Heart left ventricle (tissue), 16 donors: ENCODE measurements around the gene PRRT2. TPM values are rescaled to one million over a fixed set of nuclear protein-coding genes. Genes with fewer than 3 reads are reported as not detected.

ENCODE experiments used
- ATAC-seq, 4 donors: fragments of 200-7000 bp; cut with Tn5 transposase; one replicate each; pipeline ENCODE4 v1.9.1; 2020 to 2022; ENCODE audit warnings: moderate library complexity in 4 of 4, mild to moderate bottlenecking in 3 of 4, moderate number of reproducible peaks in 1 of 4
- DNase-seq, 5 donors: peaks; one replicate each; pipeline ENCODE4 v3.0.0-alpha.2; 2020
- H3K27ac ChIP-seq, 12 donors: fragments of 200-600 bp; sonication (generic) in 4 of 12; one replicate each; pipeline versions ENCODE4 v1.5.0 to v1.8.0; 2016 to 2022; ENCODE audit warnings: mild to moderate bottlenecking in 2 of 12
- H3K27me3 ChIP-seq, 9 donors: fragments of 200-600 bp; sonication (generic) in 2 of 9; one replicate each; pipeline versions ENCODE4 v1.5.1 to v1.8.0; 2016 to 2022; ENCODE audit warnings: mild to moderate bottlenecking in 3 of 9
- H3K36me3 ChIP-seq, 9 donors: fragments of 200-600 bp; sonication (generic) in 2 of 9; one replicate each; pipeline versions ENCODE4 v1.5.0 to v1.8.0; 2018 to 2022; ENCODE audit warnings: mild to moderate bottlenecking in 2 of 9
- H3K4me1 ChIP-seq, 12 donors: fragments of 200-600 bp; sonication (generic) in 4 of 12; one replicate each; pipeline versions ENCODE4 v1.5.0 to v1.8.0; 2016 to 2022; ENCODE audit warnings: mild to moderate bottlenecking in 3 of 12
- H3K4me3 ChIP-seq, 12 donors: fragments of 200-600 bp; sonication (generic) in 4 of 12; one replicate each; pipeline versions ENCODE4 v1.5.0 to v1.8.0; 2017 to 2022; ENCODE audit warnings: mild to moderate bottlenecking in 9 of 12, moderate library complexity in 4 of 12
- H3K9me3 ChIP-seq, 12 donors: fragments of 200-600 bp; sonication (generic) in 4 of 12; one replicate each; pipeline versions ENCODE4 v1.5.0 to v1.8.0; 2016 to 2022; ENCODE audit warnings: mild to moderate bottlenecking in 1 of 12
- POLR2A ChIP-seq, 2 donors: fragments of 450-650 bp; IDR thresholded peaks; one replicate each; pipeline ENCODE4 v1.6.1; 2017; ENCODE audit warnings: antibody characterized with exemption in 2 of 2, mild to moderate bottlenecking in 2 of 2, moderate library complexity in 2 of 2
- WGBS, 4 donors: extraction: QIAGEN DNeasy Blood & Tissue Kit in 2 of 4; methylation state at CpG; one replicate each; pipeline versions ENCODE4 v1.1.5 to v1.1.7; 2013 to 2018; 5-methylcytosine and 5-hydroxymethylcytosine counted together
- intact Hi-C, 10 donors: fragments of 100-400 bp; cut with DNase I; formaldehyde crosslinking; loops; one replicate each; pipeline versions ENCODE4 v1.11.1 to v1.14.2; 2022
- polyA plus RNA-seq, 2 donors: library from polyadenylated mRNA; stranded (reverse); fragments of 200-250 nt; gene quantifications; one replicate each; pipeline ENCODE4 v1.2.3, GENCODE V29; 2013
- total RNA-seq, 9 donors: library from RNA; depleted of rRNA in 2 of 9; stranded (reverse); fragments of >200 nt in 2 of 9; fragmentation: NEBNext Ultra II Directional in 3 of 9; extraction: Animal tissue kit (Norgen Biotek cat#: 25700) in 3 of 9; gene quantifications; one replicate each; pipeline versions ENCODE4 v1.1.0 to v1.2.4, GENCODE V29; 2016 to 2023
- TF ChIP-seq, protein P1 (sequence below), 12 donors: fragments of 200-600 bp; sonication (generic) in 4 of 12; IDR thresholded peaks; one replicate each; pipeline versions ENCODE4 v1.5.0 to v1.8.0; 2018 to 2022; ENCODE audit warnings: antibody characterized with exemption in 12 of 12, mild to moderate bottlenecking in 5 of 12
- donor health status: ischemic (EF 13 %, LVEDD 7.1; RV severe dilation, severe dysfunction).
- donor health status: healthy with polysubstance abuse.
- donor health status: DM: no; HTN: yes; CAD: no.
- donor health status: DM: no; HTN: no; CAD: no.
- donor health status: ischemic (EF 25% LVEDD 6.9; RV normal size, moderate dysfunction).
- donor health status: ischemic (EF 25% LVEDD 5.7; RV mildly dilated, moderate dysfunction).
- donor health status: healthy.
- donor health status: DM: yes; HTN: yes; CAD: no.
- donor health status: ischemic (EF 35%, LVEDD 5.7; RV mildly dilated, moderate dysfunction).
- donor health status: nonischemic (EF 11% LVEDD 7.7; RV severe dilation, severe dysfunction).
- donor health status: DM: yes; HTN: yes; CAD: no.
- donor health status: PGD.
- donor health status: ischemic (EF 29% LVEDD 5.4; RV normal size, mild dysfunction).
- donor health status: nonischemic (EF 23%, LVEDD 6.1; RV moderate dilation, normal function).

PRRT2 gene
- total and polyA plus RNA-seq, 11 donors = 0.24 to 3.2 (median 1.3) TPM; not detected in 1

DNA sequence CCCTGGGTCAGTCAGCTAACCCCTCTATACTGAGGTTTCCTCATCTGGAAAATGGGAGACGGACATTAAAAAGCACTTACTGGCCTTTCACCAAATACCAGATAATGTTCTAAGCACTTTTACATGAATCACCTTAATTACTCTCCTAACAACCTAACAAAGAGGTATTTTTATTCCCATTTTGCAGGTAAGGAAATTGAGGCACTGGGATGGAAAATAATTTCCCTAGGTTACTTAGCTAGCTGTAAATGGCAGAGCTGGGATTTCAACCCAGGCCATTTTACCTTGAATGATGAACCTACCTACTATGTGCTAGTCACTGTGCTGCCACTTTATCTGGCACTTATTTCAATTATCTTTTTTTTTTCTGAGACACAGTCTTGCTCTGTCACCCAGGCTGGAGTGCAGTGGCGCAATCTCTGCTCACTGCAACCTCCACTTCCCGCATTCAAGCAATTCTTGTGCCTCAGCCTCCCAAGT lies 17.7 kb upstream of the PRRT2 start:
- no peak overlapping the region for H3K4me3 ChIP-seq
- WGBS, 4 donors = 94 to 99% (median 98%) methylated on average over 3 of the region's 3 CpGs

DNA sequence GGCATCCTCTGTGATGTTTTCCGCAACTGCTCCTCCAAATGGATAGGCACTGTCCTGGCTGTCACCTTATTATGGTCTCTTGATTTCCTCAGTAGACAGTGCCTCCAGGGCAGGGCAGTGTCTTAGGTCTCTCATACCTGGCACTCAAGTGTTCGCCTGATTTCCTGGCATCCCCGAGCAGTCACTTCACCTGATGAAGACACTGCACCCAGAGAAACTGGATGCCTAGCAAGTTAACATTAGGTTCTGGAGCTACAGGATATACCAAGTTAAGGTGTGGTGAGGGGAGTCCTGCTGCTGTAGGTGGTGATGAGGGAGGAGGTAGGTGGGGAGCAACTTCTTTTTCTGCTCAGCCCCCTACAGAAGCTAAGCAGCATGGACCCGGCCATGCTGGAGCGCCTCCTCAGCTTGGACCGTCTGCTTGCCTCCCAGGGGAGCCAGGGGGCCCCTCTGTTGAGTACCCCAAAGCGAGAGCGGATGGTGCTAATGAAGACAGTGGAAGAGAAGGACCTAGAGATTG lies 9.5 kb upstream of the PRRT2 start:
- intact Hi-C loops = loop anchor here in 1 of 10 donors (10.0 kb wide), 1 partner anchor 192 kb away; the partner anchor contains the start of genes HIRIP3 and INO80E
- peaks cover 0 to 40% (median 26%) of the 10 kb centered on the region in 9 donors for H3K36me3 ChIP-seq
- ATAC-seq (no peak), DNase-seq (no peak)
- TF ChIP-seq, protein P1, sequence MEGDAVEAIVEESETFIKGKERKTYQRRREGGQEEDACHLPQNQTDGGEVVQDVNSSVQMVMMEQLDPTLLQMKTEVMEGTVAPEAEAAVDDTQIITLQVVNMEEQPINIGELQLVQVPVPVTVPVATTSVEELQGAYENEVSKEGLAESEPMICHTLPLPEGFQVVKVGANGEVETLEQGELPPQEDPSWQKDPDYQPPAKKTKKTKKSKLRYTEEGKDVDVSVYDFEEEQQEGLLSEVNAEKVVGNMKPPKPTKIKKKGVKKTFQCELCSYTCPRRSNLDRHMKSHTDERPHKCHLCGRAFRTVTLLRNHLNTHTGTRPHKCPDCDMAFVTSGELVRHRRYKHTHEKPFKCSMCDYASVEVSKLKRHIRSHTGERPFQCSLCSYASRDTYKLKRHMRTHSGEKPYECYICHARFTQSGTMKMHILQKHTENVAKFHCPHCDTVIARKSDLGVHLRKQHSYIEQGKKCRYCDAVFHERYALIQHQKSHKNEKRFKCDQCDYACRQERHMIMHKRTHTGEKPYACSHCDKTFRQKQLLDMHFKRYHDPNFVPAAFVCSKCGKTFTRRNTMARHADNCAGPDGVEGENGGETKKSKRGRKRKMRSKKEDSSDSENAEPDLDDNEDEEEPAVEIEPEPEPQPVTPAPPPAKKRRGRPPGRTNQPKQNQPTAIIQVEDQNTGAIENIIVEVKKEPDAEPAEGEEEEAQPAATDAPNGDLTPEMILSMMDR (IDR thresholded peaks at IDR 0.05) = no peak
- TF ChIP-seq POLR2A (IDR thresholded peaks at IDR 0.05) = no peak
- H3K9me3 ChIP-seq = no peaks in the 10 kb centered on the region
- no peaks in the 10 kb centered on the region for H3K27me3 ChIP-seq
- H3K4me3 ChIP-seq = no peak overlapping the region
- H3K4me1 ChIP-seq = peaks cover 0 to 16% (median 12%) of the 10 kb centered on the region in 12 donors
- WGBS, 4 donors = 92 to 98% (median 95%) methylated on average over 7 to 8 of the region's 8 CpGs
- H3K27ac ChIP-seq = no peak overlapping the region

More for the DNA sequence above, 17.7 kb upstream of the PRRT2 start:
- ATAC-seq (no peak), DNase-seq (no peak)
- peaks cover 0 to 28% (median 23%) of the 10 kb centered on the region in 9 donors for H3K36me3 ChIP-seq
- no peaks in the 10 kb centered on the region for H3K27me3 ChIP-seq
- H3K27ac ChIP-seq = no peak overlapping the region
- TF ChIP-seq POLR2A (IDR thresholded peaks at IDR 0.05) = no peak
- TF ChIP-seq, protein P1 (IDR thresholded peaks at IDR 0.05) = no peak
- intact Hi-C loops = loop anchor here in 1 of 10 donors (5.0 kb wide), 1 partner anchor 53 kb away; no protein-coding TSS in a partner anchor
- no peaks in the 10 kb centered on the region for H3K9me3 ChIP-seq
- H3K4me1 ChIP-seq = peaks cover 0 to 29% (median 16%) of the 10 kb centered on the region in 12 donors

- H3K27me3 ChIP-seq = no peaks in the 10 kb centered on the region
- intact Hi-C loops = loop anchor here in 4 of 10 donors (2.0 to 10.0 kb wide), 2 partner anchors 13 to 191 kb away; partner anchors contain the start of genes KIF22 (in 4 of the 4), HIRIP3 (in 1 of the 4) and INO80E (in 1 of the 4)
Measured at GRCh38 chr16:29804020-29804419, 8.0 kb upstream of the PRRT2 start.

More at GRCh38 chr16:29804020-29804419, 8.0 kb upstream of the PRRT2 start:
- DNase-seq (no peak), ATAC-seq (no peak)
- peaks cover 0 to 34% (median 18%) of the 10 kb centered on the region in 9 donors for H3K36me3 ChIP-seq
- 77 to 82% (median 81%) methylated on average over 8 of the region's 8 CpGs for WGBS, 4 donors
- TF ChIP-seq, protein P1 (IDR thresholded peaks at IDR 0.05) = no peak
- peak overlapping the region in 4 of 12 donors; percentile 65 to 98 (median 84) for H3K4me3 ChIP-seq
- peak overlapping the region in 11 of 12 donors; percentile 95 to 100 (median 99) for H3K27ac ChIP-seq
- peaks cover 0 to 32% (median 27%) of the 10 kb centered on the region in 12 donors for H3K4me1 ChIP-seq
- H3K9me3 ChIP-seq = no peaks in the 10 kb centered on the region
